Bronchial epithelial cell (primary cell): Measurements from ENCODE around the gene SGO1. TPM values are rescaled to one million over a fixed set of nuclear protein-coding genes. Genes with fewer than 3 reads are reported as not detected.

Experiments used
- DNase-seq: peaks from one replicate; pipeline ENCODE4 v3.0.0-alpha.2; 2010; ENCODE audit warnings: low read depth
- FAIRE-seq: peaks from 2 replicates; lab custom pipeline; 2011; peaks lifted over from hg19 to GRCh38; lab: Jason Lieb, UNC
- H3K27me3 ChIP-seq: 2 replicates; pipeline ENCODE4 v1.5.1; 2011; ENCODE audit warnings: low read length; ENCODE audit not compliant: control insufficient read depth, insufficient read depth
- H3K36me3 ChIP-seq: 2 replicates; pipeline ENCODE4 v1.5.1; 2011; ENCODE audit warnings: low read length; ENCODE audit not compliant: control insufficient read depth, insufficient read depth
- H3K4me3 ChIP-seq: 2 replicates; pipeline ENCODE4 v1.5.1; 2011; ENCODE audit warnings: mild to moderate bottlenecking, low read depth, low read length, control low read depth
- CTCF ChIP-seq: IDR thresholded peaks from 2 replicates; pipeline ENCODE4 v1.5.1; 2011; ENCODE audit warnings: mild to moderate bottlenecking, moderate library complexity, low read length, control low read depth, inconsistent platforms; ENCODE audit not compliant: insufficient read depth, severe bottlenecking
- total RNA-seq: library from RNA; depleted of rRNA; stranded (reverse); fragments of >200 nt; gene quantifications from 2 replicates; pipeline ENCODE4 v1.2.1, GENCODE V29; 2014

The SGO1 gene
- under 0.01 and 0.26 TPM in 2 replicates for total RNA-seq

GRCh38 chr3:20185679-20186599 lies at the start of gene SGO1:
SGO1 (minus strand) TSS chr3:20186206; CDS start chr3:20184027, 2,179 bp downstream.
- Histone ChIP-seq H3K36me3 (no peaks in the 10 kb centered on the region), H3K27me3 (no peaks in the 10 kb centered on the region), H3K4me3 (peak within 1 kb of the TSS; percentile 79)
- FAIRE-seq (no peak), DNase-seq (peak; percentile 97)
- no peak for TF ChIP-seq CTCF

- FAIRE-seq = no peak
These were observed 49.8 kb upstream of the SGO1 start for GRCh38 chr3:20235796-20236195.

GRCh38 chr3:20232906-20233780 lies 47.1 kb upstream of the SGO1 start:
- DNase-seq (peak; percentile 48), FAIRE-seq (no peak)
- no peaks in the 10 kb centered on the region for H3K36me3 ChIP-seq
- no peak for TF ChIP-seq CTCF
- no peaks in the 10 kb centered on the region for H3K27me3 ChIP-seq
- no peak overlapping the region for H3K4me3 ChIP-seq

More at GRCh38 chr3:20235796-20236195, 49.8 kb upstream of the SGO1 start:
- TF ChIP-seq CTCF = no peak
- DNase-seq = no peak
- Histone ChIP-seq H3K4me3 (no peak overlapping the region), H3K36me3 (no peaks in the 10 kb centered on the region), H3K27me3 (no peaks in the 10 kb centered on the region)

- FAIRE-seq = no peak
- H3K36me3 ChIP-seq = no peaks in the 10 kb centered on the region
- no peak for TF ChIP-seq CTCF
These were observed 44.9 kb upstream of the SGO1 start for GRCh38 chr3:20230954-20231353.

GRCh38 chr3:20225769-20226168 lies 39.8 kb upstream of the SGO1 start:
- Histone ChIP-seq H3K4me3 (no peak overlapping the region), H3K27me3 (no peaks in the 10 kb centered on the region), H3K36me3 (no peaks in the 10 kb centered on the region)
- FAIRE-seq (no peak), DNase-seq (peak; percentile 40)
- TF ChIP-seq CTCF = peak; percentile 24

More at GRCh38 chr3:20230954-20231353, 44.9 kb upstream of the SGO1 start:
- DNase-seq = no peak
- Histone ChIP-seq H3K4me3 (no peak overlapping the region), H3K27me3 (no peaks in the 10 kb centered on the region)
